ENCODE measurements around the gene RFX3.
"Not testable (repeated sequence)": the region's sequence is repeated elsewhere in the genome, so short reads cannot be mapped to it uniquely, and the experiment has no call there.

RFX3 gene

GRCh38 chr9:3336951-3337350 is 188.8 kb downstream of the RFX3 start:
- Histone ChIP-seq H3K27me3 (ENCODE audit: control insufficient read depth, insufficient read depth, low read length) (no peaks in the 10 kb centered on the region), H3K9me3 (ENCODE audit: control insufficient read depth, insufficient read depth, low read length) (no peaks in the 10 kb centered on the region), H3K9ac (ENCODE audit: low read depth, low read length) (no peak overlapping the region), H3K4me3 (ENCODE audit: low read depth, low read length) (no peak overlapping the region), H3K36me3 (ENCODE audit: control insufficient read depth, insufficient read depth, low read length) (no peaks in the 10 kb centered on the region), H3K4me1 (ENCODE audit: control insufficient read depth, insufficient read depth, low read length) (no peaks in the 10 kb centered on the region)

GRCh38 chr9:3332802-3333201 is 193.0 kb downstream of the RFX3 start:
- no peaks in the 10 kb centered on the region for H3K36me3 ChIP-seq (ENCODE audit: control insufficient read depth, insufficient read depth, low read length)
- no peaks in the 10 kb centered on the region for H3K9me3 ChIP-seq (ENCODE audit: control insufficient read depth, insufficient read depth, low read length)
- no peaks in the 10 kb centered on the region for H3K4me1 ChIP-seq (ENCODE audit: control insufficient read depth, insufficient read depth, low read length)
- no peak overlapping the region for H3K4me3 ChIP-seq (ENCODE audit: low read depth, low read length)
- no peaks in the 10 kb centered on the region for H3K27me3 ChIP-seq (ENCODE audit: control insufficient read depth, insufficient read depth, low read length)
- H3K9ac ChIP-seq (ENCODE audit: low read depth, low read length): no peak overlapping the region

GRCh38 chr9:3331801-3332200 is 194.0 kb downstream of the RFX3 start:
- Histone ChIP-seq H3K9me3 (ENCODE audit: control insufficient read depth, insufficient read depth, low read length) (no peaks in the 10 kb centered on the region), H3K4me1 (ENCODE audit: control insufficient read depth, insufficient read depth, low read length) (no peaks in the 10 kb centered on the region), H3K36me3 (ENCODE audit: control insufficient read depth, insufficient read depth, low read length) (no peaks in the 10 kb centered on the region), H3K4me3 (ENCODE audit: low read depth, low read length) (no peak overlapping the region), H3K27me3 (ENCODE audit: control insufficient read depth, insufficient read depth, low read length) (no peaks in the 10 kb centered on the region), H3K9ac (ENCODE audit: low read depth, low read length) (no peak overlapping the region)

GRCh38 chr9:3330792-3331420 is 194.9 kb downstream of the RFX3 start:
- H3K27me3 ChIP-seq (ENCODE audit: control insufficient read depth, insufficient read depth, low read length): no peaks in the 10 kb centered on the region
- H3K9ac ChIP-seq (ENCODE audit: low read depth, low read length): no peak overlapping the region
- no peaks in the 10 kb centered on the region for H3K4me1 ChIP-seq (ENCODE audit: control insufficient read depth, insufficient read depth, low read length)
- no peaks in the 10 kb centered on the region for H3K36me3 ChIP-seq (ENCODE audit: control insufficient read depth, insufficient read depth, low read length)
- no peaks in the 10 kb centered on the region for H3K9me3 ChIP-seq (ENCODE audit: control insufficient read depth, insufficient read depth, low read length)
- no peak overlapping the region for H3K4me3 ChIP-seq (ENCODE audit: low read depth, low read length)

GRCh38 chr9:3329361-3329760 is 196.4 kb downstream of the RFX3 start:
- H3K9me3 ChIP-seq (ENCODE audit: control insufficient read depth, insufficient read depth, low read length): no peaks in the 10 kb centered on the region
- H3K27me3 ChIP-seq (ENCODE audit: control insufficient read depth, insufficient read depth, low read length): no peaks in the 10 kb centered on the region
- H3K36me3 ChIP-seq (ENCODE audit: control insufficient read depth, insufficient read depth, low read length): no peaks in the 10 kb centered on the region
- H3K9ac ChIP-seq (ENCODE audit: low read depth, low read length): no peak overlapping the region
- H3K4me3 ChIP-seq (ENCODE audit: low read depth, low read length): no peak overlapping the region
- no peaks in the 10 kb centered on the region for H3K4me1 ChIP-seq (ENCODE audit: control insufficient read depth, insufficient read depth, low read length)

- H3K4me1 ChIP-seq (ENCODE audit: control insufficient read depth, insufficient read depth, low read length): no peaks in the 10 kb centered on the region
- H3K27me3 ChIP-seq (ENCODE audit: control insufficient read depth, insufficient read depth, low read length): no peaks in the 10 kb centered on the region
- H3K9me3 ChIP-seq (ENCODE audit: control insufficient read depth, insufficient read depth, low read length): no peaks in the 10 kb centered on the region
- H3K9ac ChIP-seq (ENCODE audit: low read depth, low read length): no peak overlapping the region
- no peak overlapping the region for H3K4me3 ChIP-seq (ENCODE audit: low read depth, low read length)
- H3K36me3 ChIP-seq (ENCODE audit: control insufficient read depth, insufficient read depth, low read length): no peaks in the 10 kb centered on the region
Observed at GRCh38 chr9:3323714-3324113, 202.1 kb downstream of the RFX3 start.

- no peaks in the 10 kb centered on the region for H3K4me1 ChIP-seq (ENCODE audit: control insufficient read depth, insufficient read depth, low read length)
- H3K27me3 ChIP-seq (ENCODE audit: control insufficient read depth, insufficient read depth, low read length): no peaks in the 10 kb centered on the region
- H3K36me3 ChIP-seq (ENCODE audit: control insufficient read depth, insufficient read depth, low read length): no peaks in the 10 kb centered on the region
- H3K9me3 ChIP-seq (ENCODE audit: control insufficient read depth, insufficient read depth, low read length): no peaks in the 10 kb centered on the region
- no peak overlapping the region for H3K9ac ChIP-seq (ENCODE audit: low read depth, low read length)
- H3K4me3 ChIP-seq (ENCODE audit: low read depth, low read length): no peak overlapping the region
Observed at GRCh38 chr9:3321186-3321585, 204.6 kb downstream of the RFX3 start.

GRCh38 chr9:3312595-3312994 is 213.2 kb downstream of the RFX3 start:
- H3K36me3 ChIP-seq (ENCODE audit: control insufficient read depth, insufficient read depth, low read length); H3K9ac ChIP-seq (ENCODE audit: low read depth, low read length); H3K9me3 ChIP-seq (ENCODE audit: control insufficient read depth, insufficient read depth, low read length); H3K4me3 ChIP-seq (ENCODE audit: low read depth, low read length); H3K27me3 ChIP-seq (ENCODE audit: control insufficient read depth, insufficient read depth, low read length): not testable (repeated sequence)
- peaks cover 11% of the 10 kb centered on the region for H3K4me1 ChIP-seq (ENCODE audit: control insufficient read depth, insufficient read depth, low read length)

- Histone ChIP-seq H3K4me1 (ENCODE audit: control insufficient read depth, insufficient read depth, low read length) (peaks cover 11% of the 10 kb centered on the region), H3K9ac (ENCODE audit: low read depth, low read length) (no peak overlapping the region), H3K36me3 (ENCODE audit: control insufficient read depth, insufficient read depth, low read length) (no peaks in the 10 kb centered on the region), H3K27me3 (ENCODE audit: control insufficient read depth, insufficient read depth, low read length) (no peaks in the 10 kb centered on the region), H3K4me3 (ENCODE audit: low read depth, low read length) (no peak overlapping the region), H3K9me3 (ENCODE audit: control insufficient read depth, insufficient read depth, low read length) (no peaks in the 10 kb centered on the region)
Observed at GRCh38 chr9:3308609-3309008, 217.2 kb downstream of the RFX3 start.

GRCh38 chr9:3304388-3304787 is 221.4 kb downstream of the RFX3 start:
- not testable (repeated sequence) for H3K36me3 ChIP-seq (ENCODE audit: control insufficient read depth, insufficient read depth, low read length); H3K9me3 ChIP-seq (ENCODE audit: control insufficient read depth, insufficient read depth, low read length); H3K27me3 ChIP-seq (ENCODE audit: control insufficient read depth, insufficient read depth, low read length); H3K4me3 ChIP-seq (ENCODE audit: low read depth, low read length); H3K9ac ChIP-seq (ENCODE audit: low read depth, low read length)
- H3K4me1 ChIP-seq (ENCODE audit: control insufficient read depth, insufficient read depth, low read length): peaks cover 11% of the 10 kb centered on the region

- H3K36me3 ChIP-seq (ENCODE audit: control insufficient read depth, insufficient read depth, low read length): no peaks in the 10 kb centered on the region
- H3K9ac ChIP-seq (ENCODE audit: low read depth, low read length): no peak overlapping the region
- H3K4me1 ChIP-seq (ENCODE audit: control insufficient read depth, insufficient read depth, low read length): no peaks in the 10 kb centered on the region
- H3K9me3 ChIP-seq (ENCODE audit: control insufficient read depth, insufficient read depth, low read length): no peaks in the 10 kb centered on the region
- no peak overlapping the region for H3K4me3 ChIP-seq (ENCODE audit: low read depth, low read length)
- no peaks in the 10 kb centered on the region for H3K27me3 ChIP-seq (ENCODE audit: control insufficient read depth, insufficient read depth, low read length)
Observed at GRCh38 chr9:3299872-3300271, 225.9 kb downstream of the RFX3 start.

- H3K27me3 ChIP-seq (ENCODE audit: control insufficient read depth, insufficient read depth, low read length): no peaks in the 10 kb centered on the region
Observed at GRCh38 chr9:3296536-3296935, 229.3 kb downstream of the RFX3 start.

More at GRCh38 chr9:3296536-3296935, 229.3 kb downstream of the RFX3 start:
- no peaks in the 10 kb centered on the region for H3K9me3 ChIP-seq (ENCODE audit: control insufficient read depth, insufficient read depth, low read length)
- H3K4me1 ChIP-seq (ENCODE audit: control insufficient read depth, insufficient read depth, low read length): no peaks in the 10 kb centered on the region
- H3K9ac ChIP-seq (ENCODE audit: low read depth, low read length): no peak overlapping the region
- no peak overlapping the region for H3K4me3 ChIP-seq (ENCODE audit: low read depth, low read length)
- no peaks in the 10 kb centered on the region for H3K36me3 ChIP-seq (ENCODE audit: control insufficient read depth, insufficient read depth, low read length)
